IPS-NIHi7 (cell line): Measurements from ENCODE around the gene KRT79.

ENCODE experiments used
- DNase-seq: peaks from one replicate; pipeline ENCODE4 v3.0.0; 2012; ENCODE audit warnings: mixed read lengths; ENCODE audit errors: extremely low spot score

KRT79 gene

DNA sequence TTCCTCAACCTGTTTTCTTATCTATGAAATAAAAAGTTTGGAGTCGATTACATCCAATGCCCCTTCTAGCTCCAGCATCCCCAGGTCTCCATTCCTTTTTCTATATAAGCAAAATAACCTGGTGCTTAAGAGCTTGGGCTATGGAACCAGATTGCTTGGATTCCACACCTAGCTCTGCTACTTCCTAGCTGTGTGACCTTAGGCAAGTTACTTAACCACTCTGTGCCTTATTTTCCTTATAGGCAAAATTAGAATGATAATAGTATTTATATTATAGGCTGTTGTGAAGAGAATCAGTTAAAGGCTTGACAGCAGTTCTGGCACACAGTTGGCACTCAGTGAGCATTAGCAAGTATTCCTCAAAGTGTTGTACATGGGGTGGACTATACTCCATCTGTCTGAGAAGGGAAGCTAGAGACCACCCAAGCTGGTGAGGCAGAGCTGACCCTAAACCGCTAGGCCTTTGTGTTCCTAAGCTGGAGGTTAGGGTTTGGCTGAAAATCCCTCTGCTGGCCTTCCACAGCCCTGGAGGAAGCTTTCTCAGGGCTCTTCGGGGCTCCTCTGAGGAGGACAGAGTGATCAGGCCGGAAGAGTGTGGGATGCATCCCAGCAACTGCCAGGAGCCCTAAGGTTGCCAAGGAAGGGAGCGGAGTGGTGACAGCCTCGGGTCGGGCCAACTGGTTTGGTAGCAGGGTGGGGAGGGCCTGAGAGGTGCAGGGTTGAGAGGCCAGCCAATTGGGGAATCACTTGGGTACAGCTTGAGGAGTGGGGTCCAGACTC is 14.2 kb downstream of the KRT79 start:
- DNase-seq: no peak

DNA sequence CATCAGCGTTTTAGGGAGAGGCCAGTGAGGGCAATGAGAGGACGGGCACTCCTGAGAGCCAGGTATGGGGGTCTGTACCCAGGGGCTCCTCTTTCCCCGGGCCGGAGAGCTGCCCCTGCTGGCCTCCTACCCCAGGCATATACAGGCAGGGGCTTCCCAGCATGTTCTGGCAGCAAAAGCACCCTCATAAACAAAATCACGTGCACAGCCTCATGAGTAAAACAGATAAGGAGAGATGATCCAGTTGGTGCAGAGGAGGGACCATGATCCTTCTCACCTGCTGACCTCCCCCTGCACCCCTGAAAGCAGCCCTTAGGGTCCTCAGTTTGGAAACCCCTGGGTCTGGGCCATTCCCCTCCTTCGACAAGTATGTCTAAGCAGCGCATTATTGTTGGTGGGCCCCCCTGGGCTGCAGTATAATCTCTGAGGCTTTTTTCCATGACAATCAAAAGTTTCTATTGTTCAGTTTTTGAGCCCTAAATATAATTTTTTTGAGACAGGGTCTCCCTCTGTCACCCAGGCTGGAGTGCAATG is 15.2 kb downstream of the KRT79 start:
- no peak for DNase-seq

DNA sequence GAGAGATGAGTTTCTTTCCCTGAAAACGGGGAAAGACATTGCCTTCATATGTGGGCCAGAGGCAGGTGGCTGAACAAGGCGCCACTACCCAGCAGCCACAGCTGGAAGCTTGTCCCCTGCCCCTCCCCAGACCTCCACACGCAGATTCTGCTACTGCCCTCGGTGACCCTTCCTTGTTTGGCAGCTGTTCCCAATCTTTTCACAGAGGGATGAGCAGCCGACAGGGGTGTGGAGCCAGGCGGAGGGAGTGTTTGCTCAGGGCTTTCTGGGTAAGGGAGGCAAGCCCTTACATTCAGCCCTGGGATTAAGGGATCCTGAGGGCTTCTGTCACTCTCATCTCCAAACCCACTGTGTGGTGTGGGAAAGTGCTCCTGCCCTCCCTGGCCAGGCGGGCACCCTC is 15.7 kb downstream of the KRT79 start:
- no peak for DNase-seq

DNA sequence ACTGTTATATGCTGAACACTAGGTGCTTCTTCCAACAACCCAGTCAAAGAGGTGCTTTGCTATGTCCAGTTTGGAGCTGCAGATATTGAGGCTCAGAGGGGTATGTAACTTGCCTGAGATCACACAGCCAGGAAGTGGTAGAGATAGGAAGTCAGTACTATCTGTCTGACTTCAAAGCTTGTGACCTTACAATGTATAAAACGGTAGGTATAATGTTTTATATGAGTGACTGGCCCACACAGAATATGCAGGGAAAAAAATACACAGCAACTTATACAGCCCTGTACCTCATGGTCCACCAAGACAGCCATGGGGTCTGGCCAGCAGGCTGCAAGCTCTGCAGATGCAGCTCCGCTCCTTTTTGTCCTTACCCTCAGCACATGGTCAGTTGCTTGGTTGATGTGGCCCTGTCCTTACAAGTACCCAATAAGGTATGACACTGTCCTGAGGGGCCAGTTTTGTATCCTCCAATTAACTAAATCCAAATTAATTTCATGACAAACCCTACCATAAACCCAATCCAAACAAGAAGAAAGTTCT is 16.3 kb downstream of the KRT79 start:
- no peak for DNase-seq

DNA sequence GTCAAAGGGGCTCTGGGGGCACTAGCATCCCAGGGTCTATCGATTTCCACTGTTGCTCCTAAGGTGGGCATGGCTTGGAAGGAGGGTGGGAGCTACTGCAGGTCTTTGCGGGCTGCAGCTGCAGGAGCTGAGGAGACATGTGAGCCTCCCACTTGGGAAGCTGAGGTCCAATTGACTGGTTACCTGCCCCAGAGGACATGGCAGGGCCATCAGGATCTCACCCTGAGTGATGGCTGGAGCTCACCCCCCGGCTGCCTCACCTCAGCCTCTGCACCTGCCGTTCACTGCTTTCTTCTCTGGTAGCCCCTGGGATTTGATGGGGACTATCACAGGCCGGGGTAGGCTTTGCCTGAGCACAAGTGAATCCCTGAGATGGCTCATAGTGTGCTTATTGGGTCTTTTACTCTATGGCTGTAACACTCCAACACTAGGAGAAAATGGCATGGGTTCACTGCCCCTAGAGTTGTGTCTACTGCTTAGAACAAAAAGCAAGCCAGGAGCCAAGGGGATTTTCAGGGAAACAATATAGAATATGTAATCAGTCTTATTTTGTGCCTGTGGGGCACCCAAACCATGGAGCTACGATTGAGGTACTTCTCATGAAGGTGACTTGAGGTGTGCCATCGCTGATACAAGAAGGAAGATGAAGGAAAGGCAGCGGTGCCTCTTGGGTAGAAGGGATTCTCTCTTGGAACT is 17.0 kb downstream of the KRT79 start:
- DNase-seq: no peak

DNA sequence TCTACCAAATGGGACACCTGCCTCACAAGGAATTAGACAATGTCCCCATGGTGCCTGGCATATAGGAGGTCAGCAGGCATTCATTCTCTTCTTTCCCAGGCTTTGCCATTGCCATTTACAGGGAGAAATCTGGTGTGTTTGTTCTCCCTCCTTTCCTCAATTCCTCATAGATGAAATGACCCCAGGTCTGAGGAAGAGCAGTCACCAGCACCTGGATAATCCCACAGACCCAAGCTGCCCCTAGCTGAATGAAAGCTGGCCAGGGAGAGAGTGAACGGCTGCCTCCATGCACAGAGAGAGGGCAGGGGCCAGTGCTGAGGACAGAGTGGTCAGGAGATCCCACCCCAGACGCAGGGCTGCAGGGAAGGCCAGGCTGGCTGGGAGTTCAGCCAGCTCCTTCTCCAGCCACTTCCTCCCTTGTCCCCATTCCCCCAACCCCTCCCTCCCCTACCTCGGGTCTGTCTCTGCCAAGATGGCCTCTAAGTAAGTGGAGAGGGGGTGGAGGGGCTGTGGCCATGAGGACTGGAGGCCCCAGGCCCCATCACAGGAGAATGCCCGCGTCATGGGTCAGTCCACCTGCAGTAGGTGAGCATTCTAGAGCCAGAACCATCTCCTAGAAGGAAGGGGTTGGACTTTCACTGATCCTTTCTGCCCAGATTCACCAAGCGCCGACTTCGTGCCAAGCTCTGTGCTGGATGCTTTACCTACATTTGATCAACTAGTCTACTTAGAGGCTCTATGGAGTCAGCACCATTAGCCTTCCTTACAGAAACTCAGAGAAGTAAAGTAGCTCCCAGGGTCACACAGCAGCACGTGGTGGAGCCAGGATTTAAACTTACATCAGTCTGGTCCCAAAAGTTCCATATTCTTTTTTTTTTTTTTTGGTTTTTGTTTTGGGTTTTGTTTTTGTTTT is 18.2 kb downstream of the KRT79 start:
- no peak for DNase-seq

DNA sequence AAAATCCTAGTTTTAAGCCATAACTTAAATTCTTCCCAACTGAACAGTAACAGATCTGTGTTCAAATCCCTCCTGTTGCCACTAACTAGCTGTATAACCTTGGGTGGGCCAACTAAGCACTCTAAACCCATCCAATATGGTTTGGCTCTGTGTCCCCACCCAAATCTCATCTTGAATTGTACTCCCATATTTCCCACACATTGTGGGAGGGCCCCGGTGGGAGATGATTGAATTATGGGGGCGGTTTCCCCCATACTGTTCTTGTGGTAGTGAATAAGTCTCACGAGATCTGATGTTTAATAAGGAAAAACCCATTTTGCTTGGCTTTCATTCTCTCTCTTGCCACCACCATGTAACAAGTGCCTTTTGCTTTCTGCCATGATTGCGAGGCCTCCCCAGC is 18.9 kb downstream of the KRT79 start:
- no peak for DNase-seq

DNA sequence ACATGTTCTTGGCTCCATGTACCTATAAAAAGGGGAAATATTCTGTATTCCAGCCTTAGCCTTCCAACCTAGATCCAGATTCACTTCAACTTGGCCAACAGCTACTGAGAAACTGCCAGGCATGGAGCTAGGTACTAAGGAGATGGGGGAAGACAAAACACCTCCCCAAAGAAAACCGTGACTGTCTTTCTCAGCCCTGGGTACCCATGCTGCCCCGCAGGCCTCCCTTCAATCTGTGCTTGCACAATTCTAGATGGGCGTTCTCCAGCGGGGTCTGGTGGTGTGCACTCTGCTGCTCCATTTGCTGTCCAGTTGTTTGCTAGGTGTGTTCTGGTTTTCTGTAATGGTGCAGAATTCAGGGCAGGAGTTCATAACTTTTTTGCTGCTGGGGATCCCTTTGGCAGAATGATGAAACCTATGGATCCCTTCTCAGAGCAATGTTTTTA is 19.4 kb downstream of the KRT79 start:
- no peak for DNase-seq

DNA sequence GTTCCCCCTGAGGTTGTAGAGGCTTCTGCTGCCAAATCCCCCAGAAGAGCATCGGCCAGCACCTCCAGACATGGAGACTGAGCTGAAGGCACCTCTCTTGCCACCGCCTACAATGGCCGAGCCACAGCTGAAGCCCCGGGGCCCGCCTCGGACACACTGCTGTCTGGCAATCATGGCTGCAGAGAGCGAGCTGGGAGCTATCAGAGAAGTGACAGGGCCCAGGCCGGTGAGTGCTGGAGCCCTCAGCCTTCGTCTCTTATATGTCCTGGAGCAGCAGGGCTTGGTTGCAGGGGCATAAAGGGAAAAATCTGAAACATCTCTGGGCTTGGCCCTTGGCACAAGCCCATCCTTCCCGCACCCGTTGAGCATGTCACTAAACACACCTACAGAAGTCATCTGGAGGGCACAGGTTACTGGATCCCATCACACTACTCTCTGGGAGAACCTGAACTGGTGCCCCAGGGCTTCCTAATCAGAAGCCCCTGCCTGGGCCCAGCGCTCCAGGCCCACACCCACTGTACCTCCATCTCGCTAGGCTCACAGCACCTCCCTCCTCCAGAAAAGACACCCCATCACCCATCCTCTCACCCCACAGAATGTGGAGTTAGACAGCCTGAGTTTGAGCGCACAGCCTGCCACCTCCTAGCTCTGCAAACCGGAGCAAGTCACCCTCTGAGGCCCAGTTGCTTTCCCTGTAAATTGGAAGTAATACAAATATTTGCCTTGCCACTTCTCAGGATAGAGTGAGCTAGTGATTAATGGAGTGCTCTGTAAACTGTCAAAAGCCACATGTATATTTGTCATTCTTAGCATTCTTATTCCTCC is 20.0 kb downstream of the KRT79 start, which contains the start of gene KRT4:
Gene KRT4, minus strand, starts transcription at position 232 of the 825 bp plus-strand sequence. Its CDS starts 58 bp downstream, at position 174.
- DNase-seq: no peak

DNA sequence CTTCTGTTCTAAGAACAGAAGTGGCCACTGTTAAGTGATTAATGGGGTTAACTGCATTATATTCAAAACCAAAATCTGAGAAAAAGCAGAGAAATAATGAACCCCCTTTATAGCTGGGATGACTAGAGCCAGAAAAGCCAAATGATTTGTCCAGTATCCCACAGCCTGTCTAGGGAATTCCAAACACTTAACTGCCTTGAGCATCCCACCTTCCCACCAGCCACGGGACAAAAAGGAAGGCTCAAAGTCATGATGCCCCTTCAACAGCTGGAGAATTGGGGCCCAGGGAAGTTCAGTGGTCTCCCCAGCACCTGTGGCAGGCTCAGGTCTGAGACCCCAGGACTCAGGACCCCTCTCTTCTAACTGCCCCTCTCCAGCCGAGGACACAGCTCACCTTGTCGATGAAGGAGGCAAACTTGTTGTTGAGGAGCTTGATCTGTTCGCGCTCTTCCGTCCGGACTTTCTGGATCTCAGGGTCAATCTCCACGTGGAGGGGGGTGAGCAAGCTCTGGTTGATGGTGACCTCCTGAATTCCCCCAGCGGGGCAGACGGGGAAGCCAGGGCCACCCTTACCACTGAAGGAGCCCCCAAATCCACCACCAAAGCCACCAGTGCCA is 20.8 kb downstream of the KRT79 start:
- DNase-seq: no peak

DNA sequence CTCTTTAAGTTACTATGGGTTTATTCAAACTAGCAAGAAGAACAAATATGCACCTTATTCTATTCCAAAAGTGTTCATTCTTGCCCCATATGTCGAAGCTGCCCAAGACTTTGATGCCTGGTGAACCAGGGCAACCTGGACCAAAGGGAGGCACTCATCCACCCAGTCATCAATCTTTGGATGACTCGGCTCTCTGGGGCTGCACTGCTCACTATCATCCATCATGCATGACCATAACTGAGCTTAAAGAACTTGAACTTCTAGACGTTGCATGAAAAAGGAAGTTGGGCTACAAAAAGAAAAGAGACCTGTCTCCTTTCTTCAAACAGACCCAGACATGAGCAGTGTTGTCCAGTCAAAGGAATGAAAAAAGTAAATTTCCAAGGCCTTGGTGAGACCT is 21.4 kb downstream of the KRT79 start:
- DNase-seq: no peak

DNA sequence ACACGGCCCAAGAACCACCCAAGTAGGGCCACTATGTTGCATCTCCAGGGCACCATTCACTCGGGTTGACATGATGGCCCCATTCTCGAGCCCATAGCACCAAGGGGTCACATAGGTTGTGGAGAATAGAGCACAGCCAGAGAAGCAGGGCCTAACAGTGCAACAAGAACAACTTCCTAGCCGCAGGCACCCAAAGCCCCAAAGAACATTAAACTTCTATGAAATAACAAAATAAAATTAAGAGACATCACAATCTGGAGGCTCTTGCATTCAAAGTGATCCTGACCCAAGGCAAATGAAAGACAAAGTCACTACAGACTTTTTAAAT is 22.1 kb downstream of the KRT79 start:
- no peak for DNase-seq

DNA sequence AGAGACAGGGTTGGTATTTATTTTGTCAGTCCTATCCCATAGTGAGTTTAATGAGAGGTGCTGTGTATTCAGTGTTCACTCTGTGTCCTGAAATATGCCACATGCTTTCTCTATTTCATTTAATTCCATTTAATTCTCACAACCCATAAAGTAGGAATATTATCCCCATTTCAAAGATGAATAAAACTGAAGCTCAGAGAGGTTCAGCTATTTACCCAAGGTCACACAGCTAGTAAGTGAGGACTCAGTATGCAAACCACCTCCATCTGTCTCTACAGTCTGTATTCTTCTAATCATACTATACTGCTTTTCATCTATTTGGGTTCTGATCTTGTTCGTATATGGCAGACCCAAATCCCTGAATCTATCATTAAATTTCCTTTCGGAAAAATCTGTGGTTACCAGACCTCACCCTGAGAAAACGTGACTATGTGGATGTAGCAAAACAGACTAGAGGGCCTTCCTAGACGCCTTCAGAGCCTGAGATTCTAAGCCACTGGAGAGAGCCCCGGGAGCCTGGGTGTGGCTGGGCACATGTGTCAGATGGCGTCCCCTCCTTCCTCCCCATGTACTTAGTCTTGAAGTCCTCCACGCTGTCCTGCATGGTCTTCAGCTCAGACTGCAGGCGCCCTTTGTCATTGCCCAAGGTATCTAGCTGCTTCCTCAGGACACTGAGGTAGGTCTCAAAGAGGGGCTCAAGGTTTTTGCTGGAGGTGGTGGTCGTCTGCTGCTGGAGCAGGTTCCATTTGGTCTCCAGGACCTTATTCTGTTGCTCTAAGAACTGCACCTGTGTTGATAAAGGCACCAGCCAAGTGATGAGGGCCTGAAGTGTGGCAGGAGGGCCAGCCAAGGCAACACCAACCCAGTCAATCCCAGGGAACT is 22.7 kb downstream of the KRT79 start:
- DNase-seq: no peak

DNA sequence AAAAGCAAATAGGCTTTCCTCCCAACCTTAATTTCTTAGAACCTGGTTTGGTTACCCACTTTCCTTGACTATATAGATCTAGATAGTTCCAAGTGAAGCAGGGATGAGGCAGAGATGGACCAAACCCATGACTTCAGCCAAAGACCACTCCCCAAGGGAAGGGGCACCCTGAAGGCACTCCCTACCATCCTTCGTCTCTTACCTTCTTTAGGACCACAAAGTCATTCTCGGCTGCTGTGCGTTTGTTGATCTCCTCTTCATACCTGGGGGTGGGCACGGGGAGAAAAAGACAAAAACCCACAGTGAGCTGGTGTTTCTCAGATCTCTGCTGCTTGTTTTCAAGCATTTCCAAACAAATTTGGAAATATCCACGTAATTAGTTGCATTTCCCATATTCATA is 23.6 kb downstream of the KRT79 start:
- no peak for DNase-seq

DNA sequence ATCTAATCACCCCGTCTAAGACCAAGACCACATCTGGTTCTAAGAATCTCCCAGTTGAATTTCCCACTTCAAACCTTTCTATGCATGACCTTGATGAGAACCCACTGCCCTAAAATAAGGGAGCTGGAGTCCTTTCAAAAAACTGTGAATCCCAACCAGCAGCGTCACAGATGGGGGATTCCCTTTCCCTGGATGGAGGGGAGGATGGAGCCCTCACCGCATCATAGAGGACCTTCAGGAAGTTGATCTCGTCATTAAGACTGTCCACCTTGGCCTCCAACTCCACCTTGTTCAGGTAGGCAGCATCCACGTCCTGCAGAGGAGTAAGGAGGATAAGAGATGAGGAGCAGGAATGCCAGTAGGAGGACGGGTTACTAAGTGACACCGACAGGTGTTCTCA is 24.9 kb downstream of the KRT79 start:
- DNase-seq: no peak

DNA sequence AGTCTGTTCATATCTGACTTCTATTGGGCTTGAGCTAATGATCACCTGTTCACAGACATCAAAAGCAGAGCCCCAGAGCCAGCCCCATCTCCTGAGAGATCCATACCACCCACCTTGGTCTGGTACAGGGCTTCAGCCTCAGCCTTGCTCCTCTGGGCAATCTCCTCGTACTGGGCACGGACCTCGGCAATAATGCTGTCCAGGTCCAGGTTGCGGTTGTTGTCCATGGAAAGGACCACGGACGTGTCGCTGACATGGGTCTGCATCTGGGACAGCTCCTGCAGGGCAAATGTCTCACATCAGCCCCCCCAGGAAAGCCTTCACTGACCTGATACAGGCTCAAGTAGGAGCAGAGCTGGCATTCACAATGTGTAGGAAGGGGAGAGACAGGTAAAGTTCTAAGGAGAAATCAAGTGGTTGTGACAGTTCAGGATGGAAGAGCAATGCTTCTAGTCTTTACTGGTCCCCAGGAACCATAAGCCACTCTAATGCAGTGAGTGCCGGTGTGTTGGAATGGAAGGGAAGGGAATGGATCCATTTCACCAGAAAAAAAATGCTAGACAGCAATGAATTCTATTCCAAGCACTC is 25.4 kb downstream of the KRT79 start:
- no peak for DNase-seq

DNA sequence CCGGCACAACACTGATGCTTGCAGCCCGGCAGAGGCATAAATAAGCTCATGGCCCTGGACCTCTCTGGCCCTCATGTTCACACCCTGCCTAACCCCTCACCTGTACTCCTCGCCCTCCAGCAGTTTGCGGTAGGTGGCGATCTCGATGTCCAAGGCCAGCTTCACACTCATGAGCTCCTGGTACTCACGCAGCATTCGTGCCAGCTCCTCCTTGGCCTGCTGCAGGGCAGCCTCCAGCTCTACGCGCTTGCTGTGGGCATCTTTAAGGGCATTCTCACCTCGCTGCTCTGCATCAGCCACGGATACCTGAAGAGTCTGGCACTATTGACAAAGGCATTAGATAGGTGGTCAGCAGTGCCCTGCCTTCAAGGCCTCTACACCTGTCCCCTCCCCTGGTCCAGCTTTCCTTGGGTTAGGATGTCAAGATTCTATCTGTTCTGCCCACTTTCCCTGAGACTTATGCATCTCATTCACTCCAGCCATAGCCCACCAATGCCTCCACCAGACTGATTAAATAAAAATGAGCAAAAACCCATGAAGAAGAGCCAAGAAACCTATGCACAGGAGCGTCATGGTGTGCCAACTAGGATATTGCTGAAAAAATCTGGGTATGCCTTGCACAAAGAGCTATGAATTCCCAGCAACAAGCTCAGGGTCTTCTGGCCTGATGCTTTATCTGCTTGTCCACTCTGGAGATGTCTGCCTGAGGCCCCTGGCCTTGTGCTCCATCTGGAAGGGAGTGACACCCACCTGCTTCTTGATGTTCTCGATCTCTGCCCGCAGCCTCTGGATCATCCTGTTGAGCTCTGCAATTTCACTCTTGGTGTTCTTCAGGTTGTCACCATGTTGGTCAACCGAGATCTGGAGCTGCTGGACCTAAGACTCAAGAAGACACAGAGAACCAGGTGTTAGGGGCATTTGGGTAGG is 26.3 kb downstream of the KRT79 start:
- DNase-seq: no peak
